GM23248 (cell line): ENCODE results near the gene GEN1. TPM values are rescaled to one million over a fixed set of nuclear protein-coding genes. Genes with fewer than 3 reads are reported as not detected.

Experiments used
- DNase-seq: peaks from one replicate; pipeline ENCODE4 v3.0.0-alpha.2; 2015
- H2AFZ ChIP-seq: fragments of 200-600 bp; sonication (generic); 2 replicates; pipeline ENCODE4 v1.6.1; 2016; ENCODE audit warnings: antibody characterized with exemption
- H3F3A ChIP-seq: fragments of 200-600 bp; sonication (generic); 2 replicates; pipeline ENCODE4 v1.6.1; 2016; ENCODE audit warnings: mild to moderate bottlenecking, antibody characterized with exemption, mixed run types; ENCODE audit not compliant: insufficient read depth
- H3K27ac ChIP-seq: fragments of 200-600 bp; sonication (generic); 2 replicates; pipeline ENCODE4 v1.5.1; 2016; ENCODE audit warnings: mild to moderate bottlenecking
- H3K27me3 ChIP-seq: fragments of 200-600 bp; sonication (generic); replicated peaks from 2 replicates; pipeline ENCODE4 v1.6.1; 2016; ENCODE audit warnings: mild to moderate bottlenecking; ENCODE audit not compliant: insufficient read depth
- H3K36me3 ChIP-seq: fragments of 200-600 bp; sonication (generic); 2 replicates; pipeline ENCODE4 v1.6.1; 2016; ENCODE audit warnings: low read depth, mild to moderate bottlenecking
- H3K4me1 ChIP-seq: fragments of 200-600 bp; sonication (generic); 2 replicates; pipeline ENCODE4 v1.6.1; 2016; ENCODE audit warnings: mild to moderate bottlenecking; ENCODE audit not compliant: insufficient read depth
- H3K4me2 ChIP-seq: fragments of 200-600 bp; sonication (generic); one replicate; pipeline ENCODE4 v1.6.1; 2016; ENCODE audit warnings: mild to moderate bottlenecking; ENCODE audit not compliant: unreplicated experiment
- H3K4me3 ChIP-seq: fragments of 200-600 bp; sonication (generic); 2 replicates; pipeline ENCODE4 v1.5.1; 2016; ENCODE audit warnings: mild to moderate bottlenecking
- H3K79me2 ChIP-seq: fragments of 200-600 bp; sonication (generic); 2 replicates; pipeline ENCODE4 v1.6.1; 2016; ENCODE audit warnings: mild to moderate bottlenecking; ENCODE audit not compliant: insufficient read depth
- H3K9ac ChIP-seq: fragments of 200-600 bp; sonication (generic); 2 replicates; pipeline ENCODE4 v1.6.1; 2016; ENCODE audit warnings: mild to moderate bottlenecking
- H3K9me2 ChIP-seq: fragments of 200-600 bp; sonication (generic); 2 replicates; pipeline ENCODE4 v1.6.1; 2016; ENCODE audit warnings: mixed run types, mild to moderate bottlenecking, moderate library complexity; ENCODE audit not compliant: insufficient read depth
- H3K9me3 ChIP-seq: fragments of 200-600 bp; sonication (generic); one replicate; pipeline ENCODE4 v1.6.1; 2017; ENCODE audit warnings: low read depth
- H4K20me1 ChIP-seq: fragments of 200-600 bp; sonication (generic); 2 replicates; pipeline ENCODE4 v1.6.0; 2016; ENCODE audit not compliant: insufficient read depth
- EZH2 ChIP-seq: fragments of 200-600 bp; sonication (generic); IDR thresholded peaks from 2 replicates; pipeline ENCODE4 v1.6.1; 2018; ENCODE audit warnings: antibody characterized with exemption, mild to moderate bottlenecking; ENCODE audit not compliant: insufficient read depth, poor library complexity, severe bottlenecking
- EZH2phosphoT487 ChIP-seq: fragments of 200-600 bp; sonication (generic); IDR thresholded peaks from 2 replicates; pipeline ENCODE4 v1.6.1; 2018; ENCODE audit warnings: antibody characterized with exemption, moderate library complexity, mild to moderate bottlenecking, low read depth; ENCODE audit not compliant: insufficient read depth
- WGBS, 2 experiments: methylation state at CpG; one replicate each; pipeline ENCODE4 v1.1.6; 2015 to 2017; ENCODE audit warnings: low lambda C conversion rate in 2 of 2, low coverage in 1 of 2; ENCODE audit errors: missing lambda C conversion rate in 2 of 2; 5-methylcytosine and 5-hydroxymethylcytosine counted together
- in situ Hi-C: fragments of 300-500 bp; cut with MboI; formaldehyde crosslinking; loops from 2 replicates; pipeline ENCODE4 v1.15.0; 2020
- polyA plus RNA-seq: library from polyadenylated mRNA; unstranded; fragments of >200 nt; fragmentation: Nextera tagmentation; extraction: Ambion mirVana; gene quantifications from 2 replicates; pipeline ENCODE4 v1.2.1, GENCODE V29; 2016
- total RNA-seq: library from RNA; depleted of rRNA; stranded (reverse); fragments of >200 nt; shearing (Covaris generic); gene quantifications from 2 replicates; pipeline ENCODE4 v1.2.3, GENCODE V29; 2014

Gene GEN1
- total and polyA plus RNA-seq, 2 experiments from 2014 or later = 3.9 to 10.2 TPM

DNA sequence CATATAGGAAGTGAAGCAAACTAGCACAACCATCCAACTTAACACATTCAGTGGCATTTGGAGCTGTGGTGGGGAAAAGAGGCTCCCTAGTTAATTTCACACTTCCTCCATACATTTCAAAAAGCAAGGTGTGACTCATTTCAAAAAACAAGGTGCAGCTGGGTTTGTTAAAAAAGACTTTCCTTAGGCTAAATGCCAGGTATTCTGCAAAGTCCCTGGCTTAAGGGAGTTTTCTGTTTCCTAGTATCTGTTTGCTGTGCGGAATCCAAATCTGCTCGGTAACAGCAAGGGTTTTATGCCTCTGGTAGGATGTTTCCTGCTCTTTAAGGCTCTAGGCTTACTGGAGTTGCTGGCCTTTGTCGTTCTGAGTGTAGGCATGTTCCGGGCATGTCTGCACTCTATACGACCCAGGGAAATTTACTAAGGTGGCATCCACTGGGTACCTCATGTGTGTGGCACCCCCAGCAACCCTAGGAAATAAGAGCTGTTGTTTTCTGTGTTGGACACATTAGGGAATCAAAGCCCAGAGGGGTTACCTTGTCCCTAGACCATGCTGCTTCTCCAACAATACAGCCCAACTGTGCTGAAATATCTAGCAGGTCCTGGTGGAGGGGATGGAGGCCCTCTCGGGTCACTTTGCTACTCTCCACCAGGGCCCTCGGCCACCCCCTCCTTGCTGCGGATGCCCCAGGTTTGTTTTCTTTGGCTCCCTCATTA lies 61.7 kb downstream of the GEN1 start:
- Histone ChIP-seq H2AFZ (no peak overlapping the region), H3F3A (peaks cover 16% of the 10 kb centered on the region), H3K27ac (no peak overlapping the region), H3K36me3 (no peaks in the 10 kb centered on the region), H3K4me2 (no peak overlapping the region), H3K9me2 (no peaks in the 10 kb centered on the region), H3K27me3 (no peaks in the 10 kb centered on the region; the same call in 1 of the 2 replicates), H4K20me1 (no peaks in the 10 kb centered on the region), H3K4me1 (peaks cover 12% of the 10 kb centered on the region), H3K4me3 (no peak overlapping the region), H3K9ac (no peak overlapping the region), H3K9me3 (no peaks in the 10 kb centered on the region), H3K79me2 (no peaks in the 10 kb centered on the region)
- WGBS, 2 experiments = 78 to 81% methylated on average over 8 of the region's 8 CpGs
- in situ Hi-C loops = no loop called here
- TF ChIP-seq EZH2 = no peak
- DNase-seq = no peak

DNA sequence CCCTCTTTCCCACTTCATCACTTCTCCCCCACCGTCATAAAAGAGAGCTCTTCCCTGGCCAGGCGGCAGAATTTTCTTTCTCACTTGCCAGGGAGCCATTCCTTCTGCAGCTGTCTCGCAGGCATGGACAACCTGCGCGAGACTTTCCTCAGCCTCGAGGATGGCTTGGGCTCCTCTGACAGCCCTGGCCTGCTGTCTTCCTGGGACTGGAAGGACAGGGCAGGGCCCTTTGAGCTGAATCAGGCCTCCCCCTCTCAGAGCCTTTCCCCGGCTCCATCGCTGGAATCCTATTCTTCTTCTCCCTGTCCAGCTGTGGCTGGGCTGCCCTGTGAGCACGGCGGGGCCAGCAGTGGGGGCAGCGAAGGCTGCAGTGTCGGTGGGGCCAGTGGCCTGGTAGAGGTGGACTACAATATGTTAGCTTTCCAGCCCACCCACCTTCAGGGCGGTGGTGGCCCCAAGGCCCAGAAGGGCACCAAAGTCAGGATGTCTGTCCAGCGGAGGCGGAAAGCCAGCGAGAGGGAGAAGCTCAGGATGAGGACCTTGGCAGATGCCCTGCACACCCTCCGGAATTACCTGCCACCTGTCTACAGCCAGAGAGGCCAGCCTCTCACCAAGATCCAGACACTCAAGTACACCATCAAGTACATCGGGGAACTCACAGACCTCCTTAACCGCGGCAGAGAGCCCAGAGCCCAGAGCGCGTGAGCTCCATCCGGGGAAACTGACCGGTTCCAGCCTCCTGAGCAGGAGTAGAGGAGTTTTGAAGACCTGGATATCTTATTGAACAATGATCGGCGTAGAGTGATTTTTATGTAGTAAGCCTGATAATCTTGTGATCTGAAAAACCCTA lies 62.7 kb downstream of the GEN1 start, which contains the start of gene MSGN1:
TSS of gene MSGN1 (plus strand) at position 65 of the 850 bp plus-strand sequence. CDS start at position 124, 59 bp downstream.
- Histone ChIP-seq H2AFZ (no peak within 1 kb of the TSS), H4K20me1 (no peaks in the 10 kb centered on the region), H3K4me1 (peaks cover 12% of the 10 kb centered on the region), H3K27me3 (no peaks in the 10 kb centered on the region; the same call in 1 of the 2 replicates), H3K27ac (no peak within 1 kb of the TSS), H3K36me3 (no peaks in the 10 kb centered on the region), H3F3A (peaks cover 16% of the 10 kb centered on the region), H3K9ac (no peak within 1 kb of the TSS), H3K9me2 (no peaks in the 10 kb centered on the region), H3K4me3 (no peak within 1 kb of the TSS), H3K4me2 (no peak within 1 kb of the TSS), H3K79me2 (no peaks in the 10 kb centered on the region), H3K9me3 (no peaks in the 10 kb centered on the region)
- no peak for TF ChIP-seq EZH2
- TF ChIP-seq EZH2phosphoT487 = no peak
- in situ Hi-C loops = no loop called here
- WGBS, 2 experiments = 75 to 81% methylated on average over 26 of the region's 26 CpGs
- no peak for DNase-seq

DNA sequence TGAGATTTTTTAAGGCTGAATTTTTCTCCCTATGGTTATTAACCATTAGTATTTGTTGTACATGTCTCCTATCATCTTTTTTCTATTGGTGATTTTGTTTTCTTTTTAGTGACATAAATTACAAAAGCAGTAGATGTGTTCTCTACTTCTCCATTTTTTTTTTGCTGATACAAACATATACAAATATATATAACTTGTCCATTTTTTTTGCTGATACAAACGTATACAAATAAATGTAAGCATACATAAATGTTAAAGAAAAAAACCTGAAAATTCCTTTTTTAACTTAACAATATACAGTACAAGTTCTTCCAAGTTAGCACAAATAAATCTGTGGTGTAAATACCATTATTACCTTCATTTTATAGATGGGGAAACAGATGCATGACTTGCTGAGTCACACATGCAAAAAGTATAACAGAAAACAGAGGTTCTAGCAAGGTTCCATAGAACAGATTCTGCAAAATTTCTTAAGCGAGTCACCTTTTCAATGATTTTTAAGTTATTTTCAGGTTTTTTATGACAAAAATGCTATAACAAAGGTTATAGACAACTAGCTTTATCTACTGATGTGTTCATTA lies 64.4 kb downstream of the GEN1 start:
- H3K36me3 ChIP-seq = no peaks in the 10 kb centered on the region
- H2AFZ ChIP-seq = no peak overlapping the region
- H3K4me1 ChIP-seq = peaks cover 9% of the 10 kb centered on the region
- no peak overlapping the region for H3K4me2 ChIP-seq
- H3K27ac ChIP-seq = no peak overlapping the region
- no peak overlapping the region for H3K9ac ChIP-seq
- H3K27me3 ChIP-seq = no peaks in the 10 kb centered on the region; the same call in 1 of the 2 replicates
- H3K4me3 ChIP-seq = no peak overlapping the region
- no peaks in the 10 kb centered on the region for H3K9me3 ChIP-seq
- no peaks in the 10 kb centered on the region for H3K79me2 ChIP-seq
- H3F3A ChIP-seq = peaks cover 13% of the 10 kb centered on the region
- in situ Hi-C loops = no loop called here
- no peaks in the 10 kb centered on the region for H3K9me2 ChIP-seq
- no peak for DNase-seq
- H4K20me1 ChIP-seq = no peaks in the 10 kb centered on the region
- 75 to 76% methylated on average over 2 of the region's 2 CpGs for WGBS, 2 experiments
- TF ChIP-seq EZH2 (no peak), EZH2phosphoT487 (no peak)

DNA sequence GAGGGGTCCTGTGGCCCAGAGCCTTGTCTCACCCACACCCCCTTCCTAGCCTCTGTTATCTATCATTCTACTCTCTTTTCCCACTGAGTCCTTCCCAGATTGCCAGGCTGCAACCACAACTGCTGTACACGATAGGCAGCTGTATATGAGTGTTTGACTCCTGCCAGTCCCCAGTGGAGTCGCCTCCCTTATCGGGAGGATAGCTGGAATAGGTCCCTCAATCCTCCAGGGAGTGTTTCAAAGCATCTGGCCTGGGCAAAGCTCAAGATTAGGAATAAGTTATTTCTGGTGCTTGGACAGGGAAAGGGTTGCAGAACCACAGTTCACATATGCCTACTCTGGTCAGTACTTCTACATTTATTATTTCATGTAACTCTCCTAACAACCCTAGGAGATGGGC lies 67.1 kb downstream of the GEN1 start:
- WGBS, 2 experiments = 65 to 82% methylated on average over 3 of the region's 3 CpGs
- Histone ChIP-seq H4K20me1 (no peaks in the 10 kb centered on the region), H3K36me3 (no peaks in the 10 kb centered on the region), H3F3A (no peaks in the 10 kb centered on the region), H3K9me2 (no peaks in the 10 kb centered on the region), H2AFZ (no peak overlapping the region), H3K9me3 (no peaks in the 10 kb centered on the region), H3K9ac (no peak overlapping the region), H3K4me1 (no peaks in the 10 kb centered on the region), H3K27me3 (no peaks in the 10 kb centered on the region; the same call in 1 of the 2 replicates), H3K27ac (no peak overlapping the region), H3K4me3 (no peak overlapping the region), H3K4me2 (no peak overlapping the region), H3K79me2 (no peaks in the 10 kb centered on the region)
- in situ Hi-C loops = no loop called here
- TF ChIP-seq EZH2 = no peak
- TF ChIP-seq EZH2phosphoT487 = no peak
- no peak for DNase-seq
